UCSD-AML1 (cell line): ENCODE results near the gene ARMC12.

ENCODE experiments used
- DNase-seq: peaks from one replicate; lab custom pipeline; 2025; ENCODE audit not compliant: unreplicated experiment; lab: John Stamatoyannopoulos, UW

The ARMC12 gene

DNA sequence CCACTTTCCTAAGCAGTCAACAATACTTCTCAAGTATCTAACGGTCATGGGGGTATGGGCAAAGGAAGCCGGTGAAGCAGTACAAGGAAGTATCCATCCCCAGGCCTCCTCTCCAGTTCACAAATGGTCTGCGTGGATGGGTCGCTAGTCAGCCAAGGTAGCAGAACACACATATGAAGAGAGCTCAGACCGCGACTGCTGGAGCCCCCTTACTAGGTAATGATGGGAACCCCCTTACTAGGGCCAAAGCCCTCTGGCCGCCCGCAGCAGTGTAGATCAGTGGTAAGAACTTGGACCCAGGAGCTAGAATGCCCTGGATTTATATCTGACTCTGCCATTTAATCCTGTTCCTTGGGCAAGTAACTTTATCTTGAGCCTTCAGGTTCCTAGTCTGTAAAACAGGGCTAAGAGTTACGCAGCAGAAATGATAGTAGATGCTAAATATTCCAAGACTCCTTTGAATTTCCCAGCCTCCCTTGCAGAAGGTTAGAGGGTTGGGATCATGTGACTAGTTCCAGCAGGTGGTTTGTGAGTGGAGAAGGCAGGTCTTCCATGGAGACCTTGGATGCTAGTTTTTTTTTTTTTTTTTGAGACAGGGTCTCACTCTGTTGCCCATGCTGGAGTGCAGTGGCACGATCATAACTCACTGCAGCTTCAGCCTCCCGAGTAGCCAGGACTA is 37.4 kb downstream of the ARMC12 start:
- no peak for DNase-seq

DNA sequence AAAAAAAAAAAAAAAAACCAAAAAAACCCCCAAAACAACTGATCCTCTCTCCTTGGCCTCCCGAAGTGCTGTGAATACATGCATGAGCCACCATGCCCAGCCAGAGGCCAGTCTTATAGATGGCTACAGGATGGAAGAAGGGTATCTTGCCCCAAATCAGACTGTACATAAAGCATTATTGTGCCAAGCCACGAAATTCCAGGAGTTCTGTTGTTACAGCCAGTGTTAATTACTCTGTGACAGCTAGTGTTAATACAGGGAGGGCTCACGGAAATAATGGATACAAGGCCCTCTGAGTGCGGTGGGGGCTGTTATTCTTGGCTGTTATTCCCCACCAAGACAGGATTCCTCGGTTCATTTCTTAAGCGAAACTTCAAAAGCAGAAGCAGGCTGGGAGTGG is 38.2 kb downstream of the ARMC12 start:
- no peak for DNase-seq

DNA sequence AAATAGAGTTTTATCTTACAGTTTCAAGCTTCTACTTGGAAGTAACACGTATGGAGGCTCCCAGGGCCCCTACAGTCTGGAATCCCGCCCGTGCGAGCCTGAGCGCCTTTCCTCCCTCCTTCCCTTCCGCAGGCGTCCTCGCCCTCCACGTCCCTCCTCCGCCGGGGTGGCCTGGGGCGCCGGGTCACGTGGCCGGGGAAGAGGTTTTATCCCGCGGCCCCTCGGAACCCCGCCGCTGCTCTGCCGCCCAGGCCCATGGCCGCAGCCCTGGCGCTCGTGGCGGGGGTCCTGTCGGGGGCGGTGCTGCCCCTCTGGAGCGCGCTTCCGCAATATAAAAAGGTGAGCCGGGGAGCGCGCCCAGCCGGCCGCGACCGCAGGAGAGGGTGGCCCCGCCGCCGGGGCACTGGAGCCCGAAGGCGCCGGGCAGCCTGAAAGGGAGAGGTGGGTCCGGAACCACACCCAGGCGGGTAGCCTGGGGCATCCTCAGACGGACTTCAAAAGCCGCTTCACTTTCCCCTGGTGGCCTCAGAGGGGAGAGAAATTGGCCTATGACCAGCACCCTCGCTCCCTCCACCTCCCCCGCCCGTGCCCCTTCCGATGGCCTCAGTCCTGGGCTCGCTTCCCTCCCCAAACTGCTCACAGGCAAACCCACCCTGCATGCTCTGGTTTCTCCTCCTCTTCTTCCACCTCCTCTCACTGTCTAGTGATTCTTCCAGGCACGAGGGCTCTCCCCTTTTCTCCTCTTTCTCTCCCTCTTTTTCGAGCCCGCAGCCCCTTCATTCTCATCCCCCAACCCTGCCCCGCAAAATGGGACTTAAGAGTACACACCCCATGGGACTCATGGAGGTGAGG is 39.8 kb downstream of the ARMC12 start, which contains the start of gene CLPSL2:
Gene CLPSL2 (plus strand): TSS at position 235 of the 852 bp plus-strand sequence. CDS start 21 bp downstream, at position 256.
- DNase-seq = no peak

DNA sequence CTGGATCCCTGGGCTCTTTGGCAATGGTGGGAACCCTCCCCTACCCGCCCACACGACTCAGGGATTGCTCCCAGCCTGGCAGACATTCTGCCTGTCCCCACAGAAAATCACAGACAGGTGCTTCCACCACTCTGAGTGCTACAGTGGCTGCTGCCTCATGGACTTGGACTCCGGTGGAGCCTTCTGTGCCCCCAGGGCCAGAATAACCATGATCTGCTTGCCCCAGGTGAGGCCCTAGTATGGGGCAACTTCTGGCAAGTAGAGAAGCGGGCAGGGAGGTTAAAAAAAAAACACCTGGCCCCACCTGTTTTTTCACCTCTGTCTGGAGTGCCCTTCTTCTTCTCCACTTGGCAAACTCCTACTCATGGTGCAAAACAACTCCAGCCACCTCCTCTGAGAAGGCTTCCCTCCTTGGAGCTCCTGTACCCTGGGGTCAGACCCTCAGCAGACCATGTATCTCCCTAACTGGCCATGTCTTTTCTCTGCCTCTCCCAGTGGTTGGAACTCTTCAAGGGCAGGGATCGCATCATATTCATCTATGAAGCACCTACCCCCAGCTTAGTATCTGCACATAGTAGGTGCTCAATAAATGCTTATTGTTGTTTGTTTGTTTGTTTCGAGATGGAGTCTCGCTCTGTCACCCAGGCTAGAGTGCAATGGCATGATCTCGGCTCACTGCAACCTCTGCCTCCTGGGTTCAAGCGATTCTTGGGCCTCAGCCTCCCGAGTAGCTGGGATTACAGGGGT is 40.7 kb downstream of the ARMC12 start:
- no peak for DNase-seq

DNA sequence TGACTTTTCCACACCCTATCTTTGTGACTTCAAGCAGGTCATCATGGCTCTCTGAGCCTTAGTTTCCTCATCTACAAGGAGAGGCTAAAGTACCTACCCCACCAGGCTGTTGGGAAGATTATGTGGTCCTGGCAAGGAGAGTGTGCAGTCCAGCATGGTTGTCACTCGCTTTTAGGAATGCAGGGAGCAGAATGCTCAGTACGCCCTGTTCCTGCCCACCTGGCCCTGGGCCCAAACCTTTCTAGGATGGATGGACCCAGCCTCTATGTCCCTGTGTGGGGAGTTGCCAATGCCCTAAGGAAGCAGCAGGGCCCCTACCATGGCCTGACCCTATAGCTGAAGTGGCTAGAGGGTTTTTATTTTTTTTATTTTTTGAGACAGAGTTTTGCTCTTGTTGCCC is 41.6 kb downstream of the ARMC12 start:
- DNase-seq = no peak

DNA sequence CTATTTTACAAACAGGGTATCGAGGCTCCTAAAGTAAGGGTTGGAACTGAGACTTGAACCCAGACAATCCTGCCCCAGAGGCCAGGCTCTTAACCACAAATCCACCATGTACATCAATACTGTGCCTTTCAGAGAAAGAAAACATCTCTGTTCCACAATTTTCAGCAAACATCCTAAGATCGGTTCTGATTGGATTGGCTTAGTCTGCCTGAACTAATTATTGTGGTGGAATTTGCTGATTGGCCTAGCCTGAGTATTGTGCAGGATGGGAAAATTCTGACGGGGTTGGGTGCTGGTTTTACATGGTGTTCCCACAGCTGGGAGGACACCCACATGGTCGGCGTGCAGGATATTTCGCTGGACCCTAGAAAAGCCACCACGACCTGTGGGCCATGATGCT is 43.9 kb downstream of the ARMC12 start, which contains the start of gene CLPSL1:
Gene CLPSL1 (plus strand): TSS at position 301 of the 400 bp plus-strand sequence. CDS start 92 bp downstream, at position 393.
- no peak for DNase-seq

DNA sequence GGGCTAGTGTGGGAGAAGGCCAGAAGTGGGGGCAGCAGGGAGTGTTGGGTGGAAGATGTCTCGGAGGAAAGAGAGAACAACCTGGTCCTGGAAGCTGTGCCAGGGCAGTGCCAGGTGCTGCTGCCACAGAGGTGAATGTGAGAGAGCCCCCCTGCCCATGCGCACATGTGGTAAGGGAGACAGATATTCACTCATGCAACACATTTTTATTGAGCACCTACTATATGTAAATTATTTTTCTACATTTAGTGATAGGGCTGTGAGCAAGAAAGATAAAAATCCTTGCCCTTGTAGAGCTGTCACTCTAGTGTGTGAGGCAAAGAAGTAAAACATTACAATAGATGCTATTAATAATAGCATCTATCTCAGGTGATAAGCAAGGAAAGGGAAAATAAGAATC is 44.5 kb downstream of the ARMC12 start:
- DNase-seq = no peak

DNA sequence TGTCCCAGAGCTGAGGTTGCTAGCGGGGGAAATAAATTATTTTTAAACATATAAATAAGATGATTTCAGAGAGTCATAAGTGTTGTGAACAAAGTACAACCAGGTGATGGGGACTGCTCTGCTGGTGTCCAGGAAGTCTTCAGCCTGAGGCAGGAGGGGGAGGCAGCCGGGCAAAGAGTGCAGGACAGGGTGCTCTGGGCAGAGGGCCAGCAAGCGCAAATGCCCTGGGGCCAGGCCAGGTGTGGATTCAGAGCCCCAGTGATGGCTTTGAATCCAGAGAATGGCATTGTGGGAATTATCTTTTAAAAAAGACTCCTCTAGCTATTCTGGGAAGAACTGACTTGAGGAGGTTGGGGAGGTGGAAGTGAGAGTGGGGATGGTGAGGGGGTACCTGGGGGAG is 45.6 kb downstream of the ARMC12 start:
- no peak for DNase-seq

DNA sequence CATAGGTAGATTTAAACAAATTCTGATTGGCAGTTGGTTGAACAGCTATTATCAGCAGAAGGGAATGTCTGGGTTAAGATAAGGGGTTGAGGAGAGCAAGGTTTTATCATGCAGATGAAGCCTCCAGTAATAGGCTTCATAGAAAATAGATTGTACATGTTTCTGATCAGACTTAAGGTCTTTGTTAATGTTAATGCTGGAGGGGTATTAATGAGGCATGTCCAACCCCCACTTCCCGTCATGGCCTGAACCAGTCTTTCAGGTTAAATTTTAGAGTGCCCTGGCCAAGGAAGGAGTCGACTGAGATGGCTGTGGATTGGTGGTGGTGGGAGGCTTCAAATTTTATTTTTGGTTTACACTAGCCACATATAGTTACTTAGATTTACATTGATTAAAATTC is 47.4 kb downstream of the ARMC12 start:
- no peak for DNase-seq

DNA sequence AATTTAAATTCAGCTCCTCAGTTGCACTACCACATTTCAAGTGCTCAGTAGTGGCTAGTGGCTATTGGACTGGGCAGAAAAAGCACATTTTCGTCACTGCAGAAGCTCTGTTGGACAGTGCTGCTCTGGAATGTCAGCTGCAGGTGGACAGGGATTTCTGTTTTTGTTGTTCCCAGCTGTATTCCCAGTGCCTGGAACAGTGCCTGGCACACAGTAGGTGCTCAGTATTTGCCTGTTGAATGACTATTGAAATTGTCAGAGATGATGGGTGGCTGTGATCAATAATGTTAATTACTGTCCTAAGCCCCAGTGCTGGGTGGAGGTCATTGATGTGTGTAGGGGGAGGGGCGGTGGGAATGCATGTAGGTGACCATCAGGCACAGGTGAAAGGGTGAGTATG is 49.4 kb downstream of the ARMC12 start:
- no peak for DNase-seq

DNA sequence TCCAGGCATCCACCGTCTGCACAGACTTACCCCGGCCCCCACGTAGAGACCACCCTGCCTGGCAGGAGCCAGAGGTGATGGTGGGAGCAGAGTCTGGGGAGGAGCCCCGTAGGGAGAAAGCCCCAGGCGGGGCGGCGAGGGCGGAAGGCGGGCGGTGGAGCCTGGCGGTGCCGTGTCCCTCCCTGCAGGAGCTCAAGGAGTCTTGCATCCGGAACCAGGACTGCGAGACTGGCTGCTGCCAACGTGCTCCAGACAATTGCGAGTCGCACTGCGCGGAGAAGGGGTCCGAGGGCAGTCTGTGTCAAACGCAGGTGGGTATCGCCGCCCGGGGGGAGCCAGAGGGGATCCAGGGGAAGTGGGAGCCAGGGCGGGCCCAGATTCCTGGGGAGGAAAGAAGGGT is 50.0 kb downstream of the ARMC12 start:
- DNase-seq = no peak

DNA sequence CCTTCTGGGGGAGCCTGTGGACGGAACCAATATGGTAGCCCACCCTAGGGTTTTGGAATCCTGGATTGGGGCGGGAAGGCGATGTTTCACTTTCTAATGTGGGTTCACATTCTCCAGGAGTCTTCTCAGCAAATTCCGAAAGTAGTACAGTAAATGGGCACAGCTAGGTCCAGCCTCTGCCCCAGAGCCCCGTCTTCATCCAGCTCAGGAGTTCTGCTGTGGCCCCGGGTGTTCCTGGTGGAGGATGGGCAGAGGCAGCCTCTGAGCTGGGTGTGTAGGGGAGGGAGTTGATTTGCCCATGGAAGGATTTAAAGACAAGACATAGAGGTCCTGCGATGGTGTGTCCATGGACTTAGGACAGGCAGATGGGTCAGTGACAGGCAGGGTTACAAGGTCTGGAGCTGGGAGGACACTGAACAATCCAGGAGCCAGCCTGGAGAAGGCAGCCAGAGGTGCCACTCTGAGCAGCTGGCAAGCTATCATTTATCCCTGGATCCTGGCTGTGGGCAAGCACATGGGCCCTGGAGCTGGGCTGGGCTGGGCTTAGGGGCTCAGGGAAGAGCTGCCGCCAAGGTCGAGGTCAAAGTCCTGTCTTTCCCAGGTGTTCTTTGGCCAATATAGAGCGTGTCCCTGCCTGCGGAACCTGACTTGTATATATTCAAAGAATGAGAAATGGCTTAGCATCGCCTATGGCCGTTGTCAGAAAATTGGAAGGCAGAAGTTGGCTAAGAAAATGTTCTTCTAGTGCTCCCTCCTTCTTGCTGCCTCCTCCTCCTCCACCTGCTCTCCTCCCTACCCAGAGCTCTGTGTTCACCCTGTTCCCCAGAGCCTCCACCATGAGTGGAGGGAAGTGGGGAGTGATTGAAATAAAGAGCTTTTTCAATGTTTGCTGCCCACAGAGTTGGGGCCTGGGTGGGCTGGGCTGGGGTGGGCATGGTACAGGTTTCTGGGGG is 50.7 kb downstream of the ARMC12 start:
- no peak for DNase-seq

DNA sequence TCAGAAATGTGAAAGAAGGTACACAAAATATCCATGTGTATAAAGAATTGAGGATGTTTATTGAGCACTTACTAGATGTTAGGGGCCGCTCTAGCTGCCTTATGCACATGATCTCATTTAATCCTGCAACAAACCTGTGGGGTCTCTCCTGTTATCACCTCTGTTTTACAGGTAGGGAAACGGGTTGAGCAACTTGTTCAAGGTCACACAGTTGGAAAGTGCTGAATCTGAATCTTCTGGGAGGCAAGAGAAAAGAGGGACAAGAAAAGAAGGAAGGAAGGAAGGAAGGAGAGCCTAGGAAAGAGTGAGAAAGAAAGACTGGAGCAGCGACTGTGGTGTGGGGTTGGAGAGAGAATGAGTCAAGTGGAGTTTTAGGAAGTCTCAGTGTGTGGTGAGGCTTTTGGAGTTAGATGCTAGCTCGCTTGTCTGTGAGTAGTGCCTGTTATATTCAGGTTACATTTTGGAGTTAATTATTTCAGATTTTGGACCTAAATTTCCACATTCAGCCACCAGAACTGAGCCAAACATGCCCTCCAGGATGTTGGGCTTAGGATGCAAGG is 51.7 kb downstream of the ARMC12 start:
- no peak for DNase-seq

DNA sequence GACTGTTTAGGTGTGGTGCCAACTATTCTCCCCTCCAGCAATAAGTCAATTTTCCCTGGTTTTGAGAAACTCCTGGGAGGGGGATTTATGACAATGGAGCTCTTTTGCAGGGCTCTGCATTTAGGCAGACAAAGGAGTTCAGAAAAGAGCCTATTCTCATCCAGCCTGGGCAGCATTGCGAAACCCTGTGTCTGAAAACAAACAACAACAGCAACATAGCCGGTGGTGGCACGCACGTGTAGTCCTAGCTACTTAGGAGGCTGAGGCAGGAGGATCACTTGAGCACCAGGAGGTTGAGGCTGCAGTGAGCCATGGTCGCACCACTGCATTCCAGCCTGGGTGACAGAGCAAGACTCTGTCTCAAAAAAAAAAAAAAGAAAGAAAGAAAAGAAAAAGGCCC is 53.9 kb downstream of the ARMC12 start:
- no peak for DNase-seq

DNA sequence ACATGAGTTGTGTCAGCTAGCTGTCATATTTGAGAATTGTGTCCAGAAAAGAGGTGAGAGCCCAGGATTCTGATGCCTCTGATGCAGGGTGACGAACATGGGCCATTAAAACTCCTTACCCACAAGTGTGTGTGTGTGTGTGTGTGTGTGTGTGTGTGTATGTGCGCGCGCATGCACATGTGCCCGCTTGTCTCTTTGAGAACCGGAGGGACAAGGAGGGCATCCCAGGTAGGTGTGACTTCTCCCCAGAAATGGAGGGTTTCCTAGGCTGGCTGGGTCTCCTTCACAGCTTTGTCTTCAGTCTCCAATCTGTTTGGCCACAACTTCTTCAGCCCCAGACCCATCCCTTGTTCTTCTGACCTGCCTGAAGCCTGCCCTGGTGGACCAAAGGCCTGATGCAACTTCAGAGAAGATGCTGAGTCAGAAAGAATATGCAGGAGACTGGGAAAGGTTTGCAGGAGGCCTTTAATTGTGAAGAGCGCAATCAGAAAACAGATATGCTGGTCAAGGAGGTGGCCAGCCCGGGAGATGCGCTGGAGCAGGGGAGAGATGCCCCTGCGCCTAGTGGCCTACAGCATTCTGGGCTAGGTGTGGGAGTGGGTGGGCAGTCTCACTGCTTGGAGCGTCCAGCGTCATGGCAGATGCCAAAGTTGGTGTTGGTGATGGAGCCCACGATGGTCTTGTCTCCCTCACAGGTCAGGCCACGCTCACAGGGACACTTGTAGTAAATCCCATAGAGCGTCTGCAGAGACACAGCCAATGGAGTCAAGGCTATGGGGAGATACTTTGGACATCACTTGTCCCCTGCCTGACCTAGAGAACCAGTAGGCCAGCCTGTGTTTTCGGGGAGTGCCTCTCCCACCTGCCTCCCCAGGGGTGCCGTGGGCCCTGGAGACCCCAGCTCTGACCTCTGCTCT is 58.0 kb downstream of the ARMC12 start:
- DNase-seq = no peak

DNA sequence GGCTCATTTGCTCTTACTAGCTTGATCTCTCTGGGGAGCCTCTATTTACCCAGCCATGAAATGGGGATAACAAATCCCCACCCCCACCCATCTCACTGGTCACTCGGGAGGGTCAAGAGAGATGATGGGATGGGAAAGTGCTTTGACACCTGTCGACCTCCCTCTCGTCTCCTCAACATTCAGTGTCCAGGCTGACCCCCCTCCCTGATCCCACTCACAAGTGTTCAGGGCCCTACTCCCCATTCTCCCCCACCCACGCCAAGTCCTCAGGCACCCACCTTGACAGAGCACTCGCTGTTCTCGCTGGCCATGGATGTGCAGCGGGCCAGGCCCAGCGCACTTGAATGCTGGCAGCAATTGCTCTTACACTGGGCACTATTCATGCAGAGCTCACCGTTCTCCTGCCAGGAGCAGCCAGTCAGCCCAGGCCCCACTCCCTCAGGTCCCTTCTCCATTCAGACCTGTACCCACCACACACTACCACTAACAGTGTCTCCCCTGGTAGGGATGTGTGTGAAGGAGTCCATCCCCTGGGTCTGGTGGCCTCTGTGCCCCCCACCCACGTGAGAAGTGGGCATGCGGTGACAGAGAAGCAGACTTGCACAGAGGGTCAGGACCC is 58.7 kb downstream of the ARMC12 start:
- DNase-seq = no peak

DNA sequence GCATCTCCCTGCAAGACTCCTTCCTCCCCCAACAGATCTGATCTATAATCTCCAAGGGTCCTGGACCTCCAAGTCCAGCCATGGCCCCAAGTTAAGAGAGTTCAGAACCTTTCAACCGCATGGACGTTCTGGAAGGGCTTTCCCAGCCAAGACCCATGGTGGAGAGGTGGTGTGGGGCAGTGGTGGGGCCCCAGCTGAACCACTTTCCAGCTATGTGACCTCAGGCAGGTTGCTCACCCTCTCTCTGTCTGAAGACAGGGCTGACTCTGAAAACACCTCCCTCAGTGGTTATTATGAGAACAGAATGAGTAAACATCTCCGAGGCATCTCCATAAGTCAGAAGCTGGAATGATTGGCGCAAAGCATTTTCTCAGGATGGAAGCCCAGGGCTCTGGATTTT is 59.4 kb downstream of the ARMC12 start:
- no peak for DNase-seq

DNA sequence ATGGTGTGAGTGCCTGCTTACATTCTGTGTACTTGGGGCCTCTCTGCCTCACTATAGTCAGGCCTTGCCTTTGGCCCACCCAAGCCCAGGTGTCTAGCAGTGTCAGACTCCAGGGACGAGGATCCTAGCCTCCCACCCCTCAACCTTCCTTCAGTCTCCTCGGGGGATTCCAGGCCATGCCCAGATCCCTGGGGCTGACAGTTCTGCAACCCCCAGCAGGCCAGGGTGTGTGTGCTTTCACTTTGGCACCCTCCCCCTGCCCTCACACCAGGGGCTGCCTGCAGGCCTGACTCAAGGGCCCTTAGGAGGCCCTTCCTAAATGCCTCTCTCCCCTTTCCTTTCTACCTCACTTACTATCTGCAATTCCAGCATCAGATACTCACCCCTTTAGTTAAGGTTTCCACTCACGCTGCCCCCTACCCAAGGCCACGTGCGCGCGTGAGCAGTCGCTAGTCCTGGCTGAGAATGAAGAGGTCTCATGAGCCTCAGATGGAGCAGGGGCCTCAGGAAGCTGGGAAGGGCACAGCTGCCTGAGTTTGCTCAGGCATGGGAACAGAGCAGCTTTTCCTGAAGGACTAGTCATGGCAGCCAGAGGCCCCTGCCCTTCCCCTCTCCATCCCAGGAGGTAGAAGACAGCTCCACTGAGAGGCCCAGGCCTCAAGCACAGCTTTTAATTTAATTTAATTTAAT is 61.1 kb downstream of the ARMC12 start:
- no peak for DNase-seq
